ENCODE results near the gene TYW1B. TPM values are rescaled to one million over a fixed set of nuclear protein-coding genes. Genes with fewer than 3 reads are reported as not detected.

The TYW1B gene
- total and polyA plus RNA-seq, 4 donors, result 1.4 to 4.8 (median 3.7) TPM

DNA sequence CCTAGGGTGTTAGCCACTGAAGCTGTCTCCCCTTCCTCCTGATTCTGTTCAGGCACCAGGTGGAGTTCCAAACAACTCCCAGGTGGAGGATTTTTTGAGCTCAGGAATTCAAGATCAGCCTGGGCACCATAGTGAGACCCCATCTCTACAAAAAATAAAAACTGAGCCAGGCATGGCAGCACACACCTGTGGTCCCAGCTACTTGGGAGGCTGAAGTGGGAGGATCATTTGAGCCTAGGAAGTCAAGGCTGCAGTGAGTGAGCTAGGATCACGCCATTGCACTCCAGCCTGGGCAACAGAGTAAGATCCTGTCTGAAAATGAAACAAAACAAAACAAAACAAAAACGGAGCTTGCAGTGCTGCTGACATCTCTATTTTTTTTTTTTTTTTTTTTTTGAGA lies 287.1 kb downstream of the TYW1B start:
- WGBS, result 87% methylated on average over 2 of the region's 2 CpGs
- TF ChIP-seq, protein P1, sequence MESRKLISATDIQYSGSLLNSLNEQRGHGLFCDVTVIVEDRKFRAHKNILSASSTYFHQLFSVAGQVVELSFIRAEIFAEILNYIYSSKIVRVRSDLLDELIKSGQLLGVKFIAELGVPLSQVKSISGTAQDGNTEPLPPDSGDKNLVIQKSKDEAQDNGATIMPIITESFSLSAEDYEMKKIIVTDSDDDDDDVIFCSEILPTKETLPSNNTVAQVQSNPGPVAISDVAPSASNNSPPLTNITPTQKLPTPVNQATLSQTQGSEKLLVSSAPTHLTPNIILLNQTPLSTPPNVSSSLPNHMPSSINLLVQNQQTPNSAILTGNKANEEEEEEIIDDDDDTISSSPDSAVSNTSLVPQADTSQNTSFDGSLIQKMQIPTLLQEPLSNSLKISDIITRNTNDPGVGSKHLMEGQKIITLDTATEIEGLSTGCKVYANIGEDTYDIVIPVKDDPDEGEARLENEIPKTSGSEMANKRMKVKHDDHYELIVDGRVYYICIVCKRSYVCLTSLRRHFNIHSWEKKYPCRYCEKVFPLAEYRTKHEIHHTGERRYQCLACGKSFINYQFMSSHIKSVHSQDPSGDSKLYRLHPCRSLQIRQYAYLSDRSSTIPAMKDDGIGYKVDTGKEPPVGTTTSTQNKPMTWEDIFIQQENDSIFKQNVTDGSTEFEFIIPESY (IDR thresholded peaks at IDR 0.05), result no peak
- TF ChIP-seq GABPA (IDR thresholded peaks at IDR 0.05 in 1 of 2, conservative IDR thresholded peaks at IDR 0.05 in 1 of 2) (no peak), RAD21 (IDR thresholded peaks at IDR 0.05) (no peak), FOXA1 (IDR thresholded peaks at IDR 0.05) (no peak), HNF4A (conservative IDR thresholded peaks at IDR 0.05) (no peak), YY1 (IDR thresholded peaks at IDR 0.05) (no peak), HNF4G (IDR thresholded peaks at IDR 0.05) (no peak), RXRA (IDR thresholded peaks at IDR 0.05) (no peak), TAF1 (conservative IDR thresholded peaks at IDR 0.05) (no peak), NR2F2 (IDR thresholded peaks at IDR 0.05) (no peak), EGR1 (IDR thresholded peaks at IDR 0.05; ENCODE audit: low read depth in 2 of 2) (no peak), SP1 (IDR thresholded peaks at IDR 0.05) (no peak), FOXA2 (IDR thresholded peaks at IDR 0.05) (no peak), JUND (IDR thresholded peaks at IDR 0.05) (no peak)
- TF ChIP-seq, protein P2, sequence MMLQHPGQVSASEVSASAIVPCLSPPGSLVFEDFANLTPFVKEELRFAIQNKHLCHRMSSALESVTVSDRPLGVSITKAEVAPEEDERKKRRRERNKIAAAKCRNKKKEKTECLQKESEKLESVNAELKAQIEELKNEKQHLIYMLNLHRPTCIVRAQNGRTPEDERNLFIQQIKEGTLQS (IDR thresholded peaks at IDR 0.05), result no peak
- TF ChIP-seq, protein P3, sequence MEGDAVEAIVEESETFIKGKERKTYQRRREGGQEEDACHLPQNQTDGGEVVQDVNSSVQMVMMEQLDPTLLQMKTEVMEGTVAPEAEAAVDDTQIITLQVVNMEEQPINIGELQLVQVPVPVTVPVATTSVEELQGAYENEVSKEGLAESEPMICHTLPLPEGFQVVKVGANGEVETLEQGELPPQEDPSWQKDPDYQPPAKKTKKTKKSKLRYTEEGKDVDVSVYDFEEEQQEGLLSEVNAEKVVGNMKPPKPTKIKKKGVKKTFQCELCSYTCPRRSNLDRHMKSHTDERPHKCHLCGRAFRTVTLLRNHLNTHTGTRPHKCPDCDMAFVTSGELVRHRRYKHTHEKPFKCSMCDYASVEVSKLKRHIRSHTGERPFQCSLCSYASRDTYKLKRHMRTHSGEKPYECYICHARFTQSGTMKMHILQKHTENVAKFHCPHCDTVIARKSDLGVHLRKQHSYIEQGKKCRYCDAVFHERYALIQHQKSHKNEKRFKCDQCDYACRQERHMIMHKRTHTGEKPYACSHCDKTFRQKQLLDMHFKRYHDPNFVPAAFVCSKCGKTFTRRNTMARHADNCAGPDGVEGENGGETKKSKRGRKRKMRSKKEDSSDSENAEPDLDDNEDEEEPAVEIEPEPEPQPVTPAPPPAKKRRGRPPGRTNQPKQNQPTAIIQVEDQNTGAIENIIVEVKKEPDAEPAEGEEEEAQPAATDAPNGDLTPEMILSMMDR (IDR thresholded peaks at IDR 0.05; ENCODE audit: low read depth, low read length, missing input control), result no peak
- TF ChIP-seq, protein P4, sequence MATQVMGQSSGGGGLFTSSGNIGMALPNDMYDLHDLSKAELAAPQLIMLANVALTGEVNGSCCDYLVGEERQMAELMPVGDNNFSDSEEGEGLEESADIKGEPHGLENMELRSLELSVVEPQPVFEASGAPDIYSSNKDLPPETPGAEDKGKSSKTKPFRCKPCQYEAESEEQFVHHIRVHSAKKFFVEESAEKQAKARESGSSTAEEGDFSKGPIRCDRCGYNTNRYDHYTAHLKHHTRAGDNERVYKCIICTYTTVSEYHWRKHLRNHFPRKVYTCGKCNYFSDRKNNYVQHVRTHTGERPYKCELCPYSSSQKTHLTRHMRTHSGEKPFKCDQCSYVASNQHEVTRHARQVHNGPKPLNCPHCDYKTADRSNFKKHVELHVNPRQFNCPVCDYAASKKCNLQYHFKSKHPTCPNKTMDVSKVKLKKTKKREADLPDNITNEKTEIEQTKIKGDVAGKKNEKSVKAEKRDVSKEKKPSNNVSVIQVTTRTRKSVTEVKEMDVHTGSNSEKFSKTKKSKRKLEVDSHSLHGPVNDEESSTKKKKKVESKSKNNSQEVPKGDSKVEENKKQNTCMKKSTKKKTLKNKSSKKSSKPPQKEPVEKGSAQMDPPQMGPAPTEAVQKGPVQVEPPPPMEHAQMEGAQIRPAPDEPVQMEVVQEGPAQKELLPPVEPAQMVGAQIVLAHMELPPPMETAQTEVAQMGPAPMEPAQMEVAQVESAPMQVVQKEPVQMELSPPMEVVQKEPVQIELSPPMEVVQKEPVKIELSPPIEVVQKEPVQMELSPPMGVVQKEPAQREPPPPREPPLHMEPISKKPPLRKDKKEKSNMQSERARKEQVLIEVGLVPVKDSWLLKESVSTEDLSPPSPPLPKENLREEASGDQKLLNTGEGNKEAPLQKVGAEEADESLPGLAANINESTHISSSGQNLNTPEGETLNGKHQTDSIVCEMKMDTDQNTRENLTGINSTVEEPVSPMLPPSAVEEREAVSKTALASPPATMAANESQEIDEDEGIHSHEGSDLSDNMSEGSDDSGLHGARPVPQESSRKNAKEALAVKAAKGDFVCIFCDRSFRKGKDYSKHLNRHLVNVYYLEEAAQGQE (IDR thresholded peaks at IDR 0.05), result no peak
- TF ChIP-seq, protein P5, sequence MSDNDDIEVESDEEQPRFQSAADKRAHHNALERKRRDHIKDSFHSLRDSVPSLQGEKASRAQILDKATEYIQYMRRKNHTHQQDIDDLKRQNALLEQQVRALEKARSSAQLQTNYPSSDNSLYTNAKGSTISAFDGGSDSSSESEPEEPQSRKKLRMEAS (IDR thresholded peaks at IDR 0.05), result no peak
- DNase-seq (ENCODE audit: low spot score), result no peak
- H3K4me3 ChIP-seq (ENCODE audit: low read depth in 1 of 3, low read length in 3 of 3), result no peak overlapping the region
- H3K4me1 ChIP-seq (ENCODE audit: control insufficient read depth in 4 of 4, insufficient read depth in 4 of 4, low read length in 3 of 4), result no peaks in the 10 kb centered on the region
- no peak overlapping the region for H3K27ac ChIP-seq (ENCODE audit: low read depth in 1 of 2, low read length in 2 of 2)
- H3K9me3 ChIP-seq (ENCODE audit: control insufficient read depth in 4 of 4, low read length in 3 of 4), result no peaks in the 10 kb centered on the region
- H3K9ac ChIP-seq (ENCODE audit: low read depth in 1 of 2, low read length in 2 of 2), result no peak overlapping the region
- H3K27me3 ChIP-seq (ENCODE audit: control insufficient read depth in 4 of 4, insufficient read depth in 4 of 4, low read length in 3 of 4), result no peaks in the 10 kb centered on the region
- no peaks in the 10 kb centered on the region for H3K36me3 ChIP-seq (ENCODE audit: control insufficient read depth in 4 of 4, insufficient read depth in 3 of 4, low read depth in 1 of 4, low read length in 3 of 4)
